ENCODE results near the gene SSR3.

SSR3 gene

GRCh38 chr3:156535162-156535627 is 19.7 kb downstream of the SSR3 start:
- DNase-seq = no peak

GRCh38 chr3:156533205-156533604 is 21.7 kb downstream of the SSR3 start:
- no peak for DNase-seq

DNA sequence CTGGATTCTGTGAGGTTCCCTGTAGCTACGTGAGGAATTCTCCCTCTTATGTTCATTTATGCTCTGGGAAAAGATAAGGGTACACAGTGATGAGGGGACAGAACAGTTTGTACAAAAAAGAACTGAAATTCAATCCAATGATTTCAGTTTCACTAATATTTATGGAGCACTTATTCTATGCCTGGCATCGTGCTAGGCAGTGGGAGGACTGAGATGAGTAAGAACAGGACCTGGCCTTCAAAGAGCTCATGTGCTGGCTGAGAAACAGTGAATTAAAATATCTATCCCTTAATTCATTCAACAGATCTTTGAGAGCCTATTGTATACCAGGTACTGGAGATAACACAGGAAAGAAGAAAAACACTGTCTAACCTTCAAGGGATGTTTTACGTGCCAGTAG is 22.2 kb downstream of the SSR3 start:
- DNase-seq = no peak

- DNase-seq = no peak
Observed at GRCh38 chr3:156530980-156531379, 23.9 kb downstream of the SSR3 start.

GRCh38 chr3:156527060-156527459 is 27.9 kb downstream of the SSR3 start:
- no peak for DNase-seq

- DNase-seq = no peak
Observed at GRCh38 chr3:156525808-156526207, 29.1 kb downstream of the SSR3 start.

GRCh38 chr3:156522673-156523072 is 32.2 kb downstream of the SSR3 start:
- DNase-seq = no peak

DNA sequence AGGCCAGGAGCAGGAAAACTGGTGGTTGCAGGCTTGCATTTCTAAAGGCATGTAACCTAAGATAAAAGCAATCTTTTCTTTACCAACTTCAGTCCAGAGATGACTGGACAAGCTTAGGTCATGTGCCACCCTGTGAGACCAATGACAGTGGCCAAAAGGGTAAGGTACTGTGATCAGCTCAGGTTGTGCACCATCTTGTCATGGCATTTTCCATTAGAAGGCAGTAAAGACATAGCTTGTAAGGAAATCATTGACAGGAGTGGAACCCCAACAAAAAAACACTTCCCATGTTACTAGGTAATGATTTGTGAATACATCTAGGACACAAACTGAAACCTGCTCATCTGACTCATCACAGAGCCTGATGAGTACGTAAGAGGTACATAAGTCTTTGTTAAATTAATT is 35.2 kb downstream of the SSR3 start:
- DNase-seq = no peak

DNA sequence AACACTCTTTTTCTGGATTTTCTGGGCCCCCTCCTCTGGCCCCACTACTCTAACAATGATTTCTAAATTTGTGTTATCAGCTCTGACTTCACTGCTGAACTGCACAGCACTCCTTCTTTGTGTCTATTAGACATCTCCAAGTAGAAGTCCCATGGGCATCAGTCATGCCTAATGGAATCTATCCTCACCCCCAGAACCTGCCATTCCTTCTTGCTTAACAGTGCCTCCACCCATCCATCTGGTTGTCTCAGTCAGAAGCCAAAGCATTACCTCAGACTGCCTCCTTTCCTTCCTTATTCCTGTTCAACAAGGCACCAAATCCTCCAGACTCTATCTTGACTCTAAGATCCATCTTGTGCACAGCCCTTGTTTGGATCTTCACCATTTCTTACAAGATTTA is 36.2 kb downstream of the SSR3 start:
- DNase-seq = no peak

DNA sequence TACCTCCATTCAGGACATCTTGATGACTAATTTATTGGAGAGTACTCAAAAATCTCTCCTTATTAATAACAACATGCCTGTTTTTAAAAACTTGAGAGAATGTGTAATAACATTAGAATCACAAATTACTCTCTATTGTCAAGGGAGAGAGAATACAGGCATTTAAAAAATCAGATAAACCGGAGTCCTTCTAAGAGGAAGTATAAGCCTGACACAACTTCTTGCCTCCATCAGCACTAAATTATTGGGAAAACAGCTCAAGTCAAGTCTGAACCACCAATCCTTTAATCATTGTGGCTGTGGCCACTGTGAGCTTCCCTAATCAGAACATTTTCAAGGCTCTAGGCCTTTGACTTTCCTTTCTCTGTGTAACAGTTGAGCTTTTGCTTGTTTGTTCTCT is 38.0 kb downstream of the SSR3 start:
- DNase-seq = no peak

DNA sequence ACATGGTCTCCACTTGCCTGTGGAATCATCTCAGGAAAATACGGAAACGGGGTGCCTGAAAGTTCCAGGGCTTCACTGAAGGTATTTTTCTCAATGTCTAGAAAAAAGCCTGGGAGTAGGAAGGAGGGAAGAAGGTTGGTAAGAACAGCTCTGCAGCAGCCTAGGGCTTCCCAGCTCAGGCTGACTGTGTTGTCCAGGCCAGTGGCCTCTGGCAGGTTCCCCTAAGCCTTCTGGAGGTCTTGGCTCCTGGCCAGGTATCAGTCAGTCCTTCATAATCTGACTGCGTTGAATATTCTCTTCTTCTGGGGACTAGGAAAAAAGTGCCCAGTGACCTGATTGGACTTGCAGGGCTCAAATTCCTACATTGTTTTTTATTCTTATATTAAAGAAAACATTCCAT is 38.6 kb downstream of the SSR3 start:
- no peak for DNase-seq

- no peak for DNase-seq
Observed at GRCh38 chr3:156513619-156514018, 41.3 kb downstream of the SSR3 start.

GRCh38 chr3:156511987-156512677 is 42.8 kb downstream of the SSR3 start:
- DNase-seq = no peak

DNA sequence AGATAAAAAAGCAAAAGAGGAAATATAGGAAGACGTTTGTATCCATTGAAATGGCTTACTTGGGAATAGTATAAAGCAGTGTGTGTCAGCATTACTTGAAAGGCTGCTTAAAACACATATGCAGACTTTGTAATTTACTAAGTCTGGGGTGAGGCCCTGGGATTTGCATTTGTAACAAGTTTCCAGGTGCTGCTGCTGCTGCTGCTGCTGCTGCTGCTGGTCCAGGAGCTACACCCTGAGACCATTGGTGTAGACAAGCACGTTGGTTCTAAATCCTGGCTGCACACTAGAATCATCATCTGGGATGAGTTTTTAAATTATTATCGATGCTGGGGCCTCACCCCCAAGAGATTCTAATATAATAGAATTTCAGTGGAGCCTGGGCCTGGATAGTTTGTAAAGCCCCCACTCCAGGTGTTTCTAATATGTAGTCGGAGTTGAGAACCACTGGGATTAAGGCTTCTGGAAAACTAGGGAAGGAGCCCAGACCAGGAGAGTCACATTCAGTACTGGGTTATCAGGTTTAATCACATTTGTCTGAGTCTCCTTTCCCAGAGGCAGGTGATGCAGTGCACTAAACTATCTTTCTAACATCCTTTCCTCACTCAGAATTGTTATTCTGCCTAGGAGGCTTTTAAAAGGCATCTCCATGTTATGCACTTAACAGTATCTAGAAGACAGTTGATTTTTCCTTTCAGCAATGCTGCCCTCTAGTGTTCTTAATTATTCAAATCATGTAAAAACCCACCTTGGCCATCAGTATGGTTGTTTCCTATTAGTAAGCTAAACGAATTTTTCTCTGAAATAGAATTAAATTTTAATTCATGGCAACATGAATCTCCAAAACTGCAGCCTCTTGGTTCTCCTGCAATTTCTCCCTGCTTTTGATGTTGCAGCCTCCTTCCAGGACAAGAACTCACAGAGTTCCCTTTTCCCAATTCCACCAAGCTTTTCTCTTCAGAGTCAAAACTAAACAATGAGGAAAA is 45.4 kb downstream of the SSR3 start:
- DNase-seq = peak; percentile 20

- no peak for DNase-seq
Observed at GRCh38 chr3:156507285-156507684, 47.6 kb downstream of the SSR3 start.

DNA sequence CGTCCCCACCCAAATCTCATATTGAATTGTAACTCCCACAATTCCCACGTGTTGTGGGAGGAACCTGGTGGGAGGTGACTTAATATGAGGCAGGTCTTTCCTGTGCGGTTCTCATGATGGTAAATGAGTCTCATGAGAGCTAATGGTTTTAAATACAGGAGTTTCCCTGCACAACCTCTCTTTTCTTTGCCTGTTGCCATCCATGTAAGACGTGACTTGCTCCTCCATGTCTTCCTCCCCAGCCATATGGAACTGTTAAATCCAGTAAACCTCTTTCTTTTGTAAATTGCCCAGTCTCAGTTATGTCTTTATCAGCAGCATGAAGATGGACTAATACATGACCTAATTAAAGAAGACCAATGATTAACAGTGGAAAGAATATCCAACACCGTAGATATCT is 56.6 kb downstream of the SSR3 start:
- DNase-seq = no peak

DNA sequence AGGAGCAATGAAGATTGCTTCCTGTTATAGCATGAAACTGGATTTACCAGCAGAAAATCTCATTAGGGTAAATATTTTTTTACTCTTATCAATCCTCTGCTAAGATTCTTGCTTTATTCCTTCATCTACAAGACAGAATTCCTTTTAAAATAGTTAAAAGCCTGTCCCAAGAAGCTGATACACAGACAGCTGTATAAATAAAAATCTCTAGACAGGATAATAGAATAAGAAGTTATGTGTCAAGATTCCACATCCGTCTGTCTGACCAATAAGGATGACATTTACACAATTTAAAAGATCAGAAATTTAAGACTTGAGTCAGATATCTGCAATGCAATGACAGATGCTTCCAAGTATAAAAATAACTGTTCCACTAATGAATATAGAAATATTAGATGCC is 57.6 kb downstream of the SSR3 start:
- no peak for DNase-seq

GRCh38 chr3:156495816-156496215 is 59.1 kb downstream of the SSR3 start:
- no peak for DNase-seq

DNA sequence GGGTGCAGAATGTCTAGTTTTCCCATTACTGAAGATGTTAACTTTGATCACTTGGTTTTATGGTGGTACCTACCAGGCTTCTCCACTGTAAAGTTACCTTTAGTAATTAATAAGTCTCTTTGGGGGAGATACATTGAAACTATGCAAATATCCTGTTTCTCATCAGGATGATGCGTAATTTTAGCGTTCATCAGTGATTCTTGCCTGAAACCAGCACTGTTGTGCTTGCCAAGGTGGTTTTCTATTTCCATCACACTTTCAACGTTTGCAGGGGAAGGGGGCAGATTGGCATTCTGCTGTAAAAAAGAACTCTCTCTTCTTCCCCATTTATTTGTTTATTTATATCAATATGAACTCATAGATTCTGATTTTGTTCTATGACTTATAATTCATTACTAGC is 61.0 kb downstream of the SSR3 start:
- DNase-seq = no peak

GRCh38 chr3:156492801-156493261 is 62.1 kb downstream of the SSR3 start:
- DNase-seq = no peak

DNA sequence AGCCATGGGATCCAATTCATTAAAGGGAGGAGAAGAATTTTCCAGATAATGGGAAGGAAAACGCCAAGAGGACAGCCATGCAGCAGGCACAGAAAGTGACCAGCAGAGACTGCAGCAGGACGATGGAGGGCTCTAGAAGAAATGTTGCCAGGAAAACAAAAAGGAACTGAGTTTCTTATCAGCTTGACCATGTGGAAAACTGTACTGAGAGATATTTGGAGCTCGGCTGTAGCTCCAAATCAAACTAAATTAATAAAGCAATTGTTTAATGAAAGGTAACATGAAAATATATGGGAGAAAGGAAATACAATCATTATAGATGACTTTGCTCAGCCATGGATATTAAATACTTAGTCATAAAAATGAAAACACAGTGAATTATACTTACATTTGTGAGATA is 63.7 kb downstream of the SSR3 start:
- DNase-seq = no peak
